Ectodermal cell (in vitro differentiated cells): Measurements from ENCODE around the gene PARP14.
"Not testable (repeated sequence)": the region's sequence is repeated elsewhere in the genome, so short reads cannot be mapped to it uniquely, and the experiment has no call there.

Source experiments
- H3K27ac ChIP-seq: 2 replicates; pipeline ENCODE4 v1.7.0; 2013; ENCODE audit warnings: mild to moderate bottlenecking, low read depth, low read length; ENCODE audit not compliant: insufficient read depth, poor library complexity, severe bottlenecking
- H3K27me3 ChIP-seq: 2 replicates; pipeline ENCODE4 v1.7.0; 2013; ENCODE audit warnings: mild to moderate bottlenecking, low read length; ENCODE audit not compliant: insufficient read depth, control insufficient read depth, poor library complexity, severe bottlenecking
- H3K36me3 ChIP-seq: one replicate; pipeline ENCODE4 v1.7.0; 2013; ENCODE audit warnings: low read length; ENCODE audit not compliant: control insufficient read depth, insufficient read depth
- H3K4me1 ChIP-seq: one replicate; pipeline ENCODE4 v1.7.0; 2013; ENCODE audit warnings: low read length; ENCODE audit not compliant: control insufficient read depth, insufficient read depth
- H3K4me3 ChIP-seq: 2 replicates; pipeline ENCODE4 v1.7.0; 2013; ENCODE audit warnings: low read depth, low read length, control low read depth; ENCODE audit not compliant: insufficient read depth
- H3K9me3 ChIP-seq: 2 replicates; pipeline ENCODE4 v1.7.0; 2013; ENCODE audit warnings: mild to moderate bottlenecking, low read length, moderate library complexity; ENCODE audit not compliant: control insufficient read depth
- whole genome bisulfite sequencing, 2 experiments: methylation state at CpG; one replicate each; pipeline ENCODE4 v1.1.7; 2013; ENCODE audit warnings: missing lambda C conversion rate in 2 of 2; 5-methylcytosine and 5-hydroxymethylcytosine counted together

Gene PARP14

DNA sequence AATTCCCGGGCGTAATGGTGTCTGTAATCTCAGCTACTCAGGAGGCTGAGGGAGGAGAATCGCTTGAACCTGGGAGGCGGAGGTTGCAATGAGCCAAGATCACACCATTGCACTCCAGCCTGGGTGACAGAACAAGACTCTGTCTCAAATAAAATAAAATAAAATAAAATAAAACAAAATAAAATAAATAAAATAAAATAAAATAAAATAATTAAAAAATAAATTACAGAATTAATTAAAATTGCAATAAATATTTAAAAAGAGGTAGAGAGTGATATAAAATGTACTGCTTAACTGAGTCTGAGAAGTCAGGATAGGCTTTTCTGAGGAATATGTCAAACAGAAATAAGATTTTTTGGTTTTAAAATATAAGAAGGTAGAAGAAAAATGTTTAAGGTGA, 22.3 kb upstream of the PARP14 start:
- H3K4me3 ChIP-seq, H3K36me3 ChIP-seq, H3K27me3 ChIP-seq, H3K4me1 ChIP-seq, H3K27ac ChIP-seq, H3K9me3 ChIP-seq: not testable (repeated sequence)
- 96 to 100% methylated on average over 4 of the region's 4 CpGs for WGBS, 2 experiments

- WGBS, 2 experiments = 74 to 76% methylated on average over 14 of the region's 14 CpGs
- Histone ChIP-seq H3K4me3 (no peak overlapping the region), H3K27me3 (no peaks in the 10 kb centered on the region), H3K27ac (no peak overlapping the region), H3K9me3 (no peaks in the 10 kb centered on the region), H3K36me3 (no peaks in the 10 kb centered on the region), H3K4me1 (no peaks in the 10 kb centered on the region)
Measured at GRCh38 chr3:122660297-122660974, 20.2 kb upstream of the PARP14 start.

- Histone ChIP-seq H3K4me1 (no peaks in the 10 kb centered on the region), H3K36me3 (no peaks in the 10 kb centered on the region), H3K9me3 (no peaks in the 10 kb centered on the region), H3K27ac (no peak overlapping the region), H3K27me3 (no peaks in the 10 kb centered on the region), H3K4me3 (no peak overlapping the region)
- 91 to 93% methylated on average over 13 of the region's 13 CpGs for WGBS, 2 experiments
Measured at GRCh38 chr3:122661633-122662032, 19.0 kb upstream of the PARP14 start.

- no peaks in the 10 kb centered on the region for H3K36me3 ChIP-seq
- H3K27me3 ChIP-seq = no peaks in the 10 kb centered on the region
- no peaks in the 10 kb centered on the region for H3K9me3 ChIP-seq
- H3K4me3 ChIP-seq = no peak overlapping the region
- no peaks in the 10 kb centered on the region for H3K4me1 ChIP-seq
- 88 to 90% methylated on average over 2 of the region's 2 CpGs for WGBS, 2 experiments
- H3K27ac ChIP-seq = no peak overlapping the region
Measured at GRCh38 chr3:122662505-122662904, 18.1 kb upstream of the PARP14 start.

DNA sequence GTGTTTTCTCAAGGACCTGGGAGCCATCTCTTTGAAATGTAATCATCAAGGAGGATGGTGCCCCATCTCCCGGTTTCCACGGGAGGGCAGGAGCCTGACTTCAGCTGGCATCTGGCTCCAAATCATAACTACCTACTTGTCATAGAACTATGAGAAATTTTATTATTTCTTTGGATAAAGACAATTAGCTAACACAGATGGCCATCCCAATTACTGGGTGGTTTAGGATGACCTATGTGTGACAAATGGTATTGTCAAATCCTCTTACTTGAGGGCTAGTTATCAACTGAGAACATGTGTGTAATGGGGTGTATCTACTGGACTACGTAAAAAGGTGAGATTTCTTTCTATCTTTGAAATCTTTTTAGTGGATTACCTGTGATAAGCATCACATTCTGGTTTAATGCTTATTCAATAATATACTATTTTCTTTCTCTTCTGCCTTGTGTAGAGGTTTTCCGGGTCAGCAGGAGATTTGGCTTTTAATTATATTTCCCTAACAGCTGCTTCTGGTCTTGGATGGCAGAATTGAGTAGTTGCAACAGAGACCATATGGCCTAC, 15.3 kb upstream of the PARP14 start:
- 83 to 92% methylated on average over 4 of the region's 4 CpGs for WGBS, 2 experiments
- no peaks in the 10 kb centered on the region for H3K36me3 ChIP-seq
- H3K27ac ChIP-seq = no peak overlapping the region
- no peaks in the 10 kb centered on the region for H3K27me3 ChIP-seq
- no peak overlapping the region for H3K4me3 ChIP-seq
- no peaks in the 10 kb centered on the region for H3K9me3 ChIP-seq
- H3K4me1 ChIP-seq = no peaks in the 10 kb centered on the region

DNA sequence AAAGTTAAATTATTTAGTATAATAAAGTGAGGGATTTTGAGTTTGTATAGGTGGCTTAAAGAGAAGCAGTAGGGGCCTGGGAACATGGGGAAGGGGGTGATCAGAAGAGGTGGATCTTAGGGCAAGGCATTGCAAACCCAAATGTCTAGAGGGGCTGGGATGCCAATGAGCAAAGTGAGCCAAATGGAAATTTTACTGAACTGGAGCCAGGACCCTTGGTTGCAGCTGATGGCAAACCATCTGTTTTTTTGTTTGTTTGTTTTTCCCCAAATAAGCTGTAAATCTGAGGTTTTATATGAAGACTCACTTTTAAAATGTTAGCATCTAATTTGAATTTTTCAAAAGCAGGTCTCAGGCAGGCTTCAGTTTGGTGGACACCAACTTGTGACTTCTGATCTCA, 14.8 kb upstream of the PARP14 start:
- no peaks in the 10 kb centered on the region for H3K4me1 ChIP-seq
- no peaks in the 10 kb centered on the region for H3K27me3 ChIP-seq
- no peak overlapping the region for H3K27ac ChIP-seq
- no peaks in the 10 kb centered on the region for H3K9me3 ChIP-seq
- H3K36me3 ChIP-seq = no peaks in the 10 kb centered on the region
- H3K4me3 ChIP-seq = no peak overlapping the region

DNA sequence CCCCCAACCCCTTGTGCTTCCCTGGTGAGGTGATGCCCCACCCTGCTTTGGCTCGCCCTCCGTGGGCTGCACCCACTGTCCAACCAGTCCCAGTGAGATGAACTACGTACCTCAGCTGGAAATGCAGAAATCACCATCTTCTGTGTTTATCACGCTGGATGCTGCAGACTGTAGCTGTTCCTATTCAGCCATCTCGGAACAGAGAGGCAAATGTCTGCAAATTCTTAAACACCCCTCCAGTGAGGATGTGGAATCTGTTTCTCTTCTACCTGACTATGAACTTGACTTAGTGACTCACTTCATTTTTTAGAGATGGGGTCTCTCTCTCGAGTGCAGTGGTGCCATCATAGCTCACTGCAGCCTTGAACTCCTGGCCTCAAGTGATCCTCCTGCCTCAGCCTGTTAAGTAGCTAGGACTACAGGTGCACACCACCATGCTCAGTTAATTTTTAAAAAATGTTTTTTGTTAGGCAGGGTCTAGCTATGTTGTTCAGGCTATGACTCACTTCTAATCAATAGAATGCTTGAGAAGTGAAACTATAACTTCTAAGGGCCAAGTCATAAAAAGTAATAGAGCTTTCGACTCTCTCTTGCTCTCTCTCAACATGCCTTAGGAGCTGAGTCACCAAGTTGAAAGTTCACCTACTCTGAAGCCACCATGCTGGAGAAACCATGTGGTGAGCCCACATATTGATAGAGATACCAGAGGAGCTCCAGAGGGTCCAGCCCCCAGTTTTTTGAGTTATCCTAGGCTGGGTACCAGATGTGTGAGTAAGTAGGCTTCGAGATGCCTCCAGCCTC, 11.5 kb upstream of the PARP14 start:
- no peak overlapping the region for H3K27ac ChIP-seq

DNA sequence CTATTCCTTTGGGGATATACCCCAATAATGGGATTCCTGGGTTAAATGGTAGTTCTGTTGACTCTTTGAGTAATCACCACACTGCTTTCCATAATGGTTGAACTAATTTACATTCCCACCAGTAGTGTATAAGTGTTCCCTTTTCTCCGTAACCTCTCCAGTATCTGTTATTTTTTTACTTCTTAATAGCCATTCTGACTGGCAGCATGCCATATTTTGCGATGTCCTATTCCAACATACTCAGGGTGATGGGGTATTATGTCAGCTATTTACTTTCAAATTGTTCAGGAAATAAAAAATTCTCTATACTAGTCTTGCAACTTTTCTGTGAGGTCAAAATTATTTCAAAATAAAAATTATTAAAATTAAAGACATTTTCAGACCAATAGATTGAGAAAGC, 9.1 kb upstream of the PARP14 start:
- H3K27ac ChIP-seq = no peak overlapping the region
- H3K27me3 ChIP-seq = no peaks in the 10 kb centered on the region
- H3K4me1 ChIP-seq = no peaks in the 10 kb centered on the region
- no peak overlapping the region for H3K4me3 ChIP-seq
- WGBS, 2 experiments = 94 to 100% methylated on average over 1 of the region's 2 CpGs
- no peaks in the 10 kb centered on the region for H3K9me3 ChIP-seq
- H3K36me3 ChIP-seq = no peaks in the 10 kb centered on the region

More for the DNA sequence above, 11.5 kb upstream of the PARP14 start:
- no peaks in the 10 kb centered on the region for H3K9me3 ChIP-seq
- WGBS, 2 experiments = 92% methylated on average over 8 of the region's 8 CpGs
- no peaks in the 10 kb centered on the region for H3K27me3 ChIP-seq
- H3K4me3 ChIP-seq = no peak overlapping the region
- H3K36me3 ChIP-seq = no peaks in the 10 kb centered on the region
- H3K4me1 ChIP-seq = no peaks in the 10 kb centered on the region

DNA sequence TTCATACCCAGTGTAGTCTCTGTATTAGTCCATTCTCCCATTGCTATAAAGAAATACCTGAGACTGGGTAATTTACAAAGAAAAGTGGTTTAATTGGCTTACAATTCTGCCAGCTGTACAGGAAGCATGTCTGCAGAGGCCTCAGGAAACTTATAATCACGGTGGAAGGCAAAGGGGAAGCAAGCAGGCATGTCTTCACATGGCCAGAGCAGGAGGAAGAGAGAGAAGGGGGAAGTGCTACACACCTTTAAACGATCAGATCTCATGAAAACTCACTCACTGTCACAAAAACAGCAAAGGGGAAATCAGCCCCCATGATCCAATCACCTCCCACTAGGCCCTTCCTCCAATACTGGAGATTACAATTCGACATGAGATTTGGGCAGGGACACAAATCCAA, 6.3 kb upstream of the PARP14 start:
- no peaks in the 10 kb centered on the region for H3K9me3 ChIP-seq
- 73 to 81% methylated on average over 3 of the region's 3 CpGs for WGBS, 2 experiments
- H3K4me3 ChIP-seq = no peak overlapping the region
- peaks cover 3% of the 10 kb centered on the region for H3K27me3 ChIP-seq
- H3K27ac ChIP-seq = no peak overlapping the region
- no peaks in the 10 kb centered on the region for H3K36me3 ChIP-seq
- H3K4me1 ChIP-seq = no peaks in the 10 kb centered on the region

- Histone ChIP-seq H3K4me1 (no peaks in the 10 kb centered on the region), H3K4me3 (no peak overlapping the region), H3K36me3 (no peaks in the 10 kb centered on the region), H3K9me3 (no peaks in the 10 kb centered on the region), H3K27me3 (peaks cover 27% of the 10 kb centered on the region), H3K27ac (no peak overlapping the region)
- 75 to 85% methylated on average over 1 to 2 of the region's 2 CpGs for WGBS, 2 experiments
Measured at GRCh38 chr3:122676759-122677158, 3.9 kb upstream of the PARP14 start.
